Measurements from ENCODE around the gene RALGAPA2. TPM values are rescaled to one million over a fixed set of nuclear protein-coding genes. Genes with fewer than 3 reads are reported as not detected.

Gene RALGAPA2
- total and polyA plus RNA-seq, 10 donors: 1.2 to 55.2 (median 29.4) TPM

GRCh38 chr20:20364593-20365479, 347.6 kb downstream of the RALGAPA2 start:
- TF ChIP-seq POLR2A (IDR thresholded peaks at IDR 0.05) (no peak), POLR2AphosphoS5 (IDR thresholded peaks at IDR 0.05) (no peak), CTCF (IDR thresholded peaks at IDR 0.05 in 8 of 11, conservative IDR thresholded peaks at IDR 0.05 in 3 of 11) (no peak)
- peaks cover 16 to 100% (median 86%) of the 10 kb centered on the region in 7 donors for H3K27me3 ChIP-seq (replicated peaks in 1 of 7)
- peaks cover 17 to 72% (median 47%) of the 10 kb centered on the region in 6 donors for H3K4me1 ChIP-seq
- peak; percentile 66 for DNase-seq
- intact Hi-C loops (cut with DNase I; ENCODE audit: low total_unique reads): loop anchor here (5.0 kb wide), 1 partner anchor 202 kb away; no protein-coding TSS in a partner anchor
- 6 to 16% (median 8%) methylated on average over 52 to 70 of the region's 70 CpGs for WGBS, 5 donors
- no peaks in the 10 kb centered on the region for H3K36me3 ChIP-seq
- H3K27ac ChIP-seq: no peak overlapping the region
- peak overlapping the region in 2 of 8 donors; percentile 5 to 8 for H3K4me3 ChIP-seq
- H3K9me3 ChIP-seq: no peaks in the 10 kb centered on the region

- Histone ChIP-seq H3K9me3 (no peaks in the 10 kb centered on the region), H3K27me3 (replicated peaks in 1 of 7) (peaks cover 9 to 99% (median 78%) of the 10 kb centered on the region in 7 donors), H3K4me1 (peaks cover 11 to 66% (median 39%) of the 10 kb centered on the region in 6 donors), H3K27ac (no peak overlapping the region), H3K4me3 (peak overlapping the region in 2 of 8 donors; percentile 5 to 8), H3K36me3 (no peaks in the 10 kb centered on the region)
- 1 to 5% (median 4%) methylated on average over 23 to 70 of the region's 70 CpGs for WGBS, 5 donors
- intact Hi-C loops (cut with DNase I; ENCODE audit: low total_unique reads): loop anchor here (5.0 kb wide), 1 partner anchor 203 kb away; no protein-coding TSS in a partner anchor
- TF ChIP-seq POLR2AphosphoS5 (IDR thresholded peaks at IDR 0.05) (no peak), CTCF (IDR thresholded peaks at IDR 0.05 in 8 of 11, conservative IDR thresholded peaks at IDR 0.05 in 3 of 11) (no peak), POLR2A (IDR thresholded peaks at IDR 0.05) (no peak)
- DNase-seq: peak; percentile 65
Measured at GRCh38 chr20:20363799-20364592, 348.4 kb downstream of the RALGAPA2 start.

GRCh38 chr20:20363434-20363798, 349.0 kb downstream of the RALGAPA2 start:
- H3K27ac ChIP-seq: no peak overlapping the region
- H3K36me3 ChIP-seq: no peaks in the 10 kb centered on the region
- 5 to 9% (median 7%) methylated on average over 15 of the region's 15 CpGs for WGBS, 5 donors
- H3K4me1 ChIP-seq: peaks cover 11 to 62% (median 36%) of the 10 kb centered on the region in 6 donors
- peaks cover 9 to 93% (median 72%) of the 10 kb centered on the region in 7 donors for H3K27me3 ChIP-seq (replicated peaks in 1 of 7)
- no peaks in the 10 kb centered on the region for H3K9me3 ChIP-seq
- no peak for DNase-seq
- H3K4me3 ChIP-seq: peak overlapping the region in 1 of 8 donors; percentile 5
- no peak for TF ChIP-seq POLR2A (IDR thresholded peaks at IDR 0.05)
- TF ChIP-seq POLR2AphosphoS5 (IDR thresholded peaks at IDR 0.05): no peak
- TF ChIP-seq CTCF (IDR thresholded peaks at IDR 0.05 in 8 of 11, conservative IDR thresholded peaks at IDR 0.05 in 3 of 11): no peak
- intact Hi-C loops (cut with DNase I; ENCODE audit: low total_unique reads): loop anchor here (5.0 kb wide), 1 partner anchor 204 kb away; no protein-coding TSS in a partner anchor

All from spleen (tissue), 11 donors.